GM21390 (cell line): ENCODE results near the gene MMP2.

Experiments
- ATAC-seq: cut with Tn5 transposase; IDR thresholded peaks from one replicate; pipeline ENCODE4 v1.9.1; 2021; ENCODE audit not compliant: unreplicated experiment

The MMP2 gene

DNA sequence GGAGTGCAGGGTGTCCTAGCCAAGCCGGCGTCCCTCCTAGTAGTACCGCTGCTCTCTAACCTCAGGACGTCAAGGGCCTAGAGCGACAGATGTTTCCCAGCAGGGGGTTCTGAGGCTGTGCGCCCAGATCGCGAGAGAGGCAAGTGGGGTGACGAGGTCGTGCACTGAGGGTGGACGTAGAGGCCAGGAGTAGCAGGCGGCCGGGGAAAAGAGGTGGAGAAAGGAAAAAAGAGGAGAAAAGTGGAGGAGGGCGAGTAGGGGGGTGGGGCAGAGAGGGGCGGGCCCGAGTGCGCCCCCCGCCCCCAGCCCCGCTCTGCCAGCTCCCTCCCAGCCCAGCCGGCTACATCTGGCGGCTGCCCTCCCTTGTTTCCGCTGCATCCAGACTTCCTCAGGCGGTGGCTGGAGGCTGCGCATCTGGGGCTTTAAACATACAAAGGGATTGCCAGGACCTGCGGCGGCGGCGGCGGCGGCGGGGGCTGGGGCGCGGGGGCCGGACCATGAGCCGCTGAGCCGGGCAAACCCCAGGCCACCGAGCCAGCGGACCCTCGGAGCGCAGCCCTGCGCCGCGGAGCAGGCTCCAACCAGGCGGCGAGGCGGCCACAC lies at the start of gene MMP2:
Gene MMP2 (plus strand): TSS at position 372 of the 603 bp plus-strand sequence. CDS start 282 bp downstream, outside the sequence.
- no peak for ATAC-seq

DNA sequence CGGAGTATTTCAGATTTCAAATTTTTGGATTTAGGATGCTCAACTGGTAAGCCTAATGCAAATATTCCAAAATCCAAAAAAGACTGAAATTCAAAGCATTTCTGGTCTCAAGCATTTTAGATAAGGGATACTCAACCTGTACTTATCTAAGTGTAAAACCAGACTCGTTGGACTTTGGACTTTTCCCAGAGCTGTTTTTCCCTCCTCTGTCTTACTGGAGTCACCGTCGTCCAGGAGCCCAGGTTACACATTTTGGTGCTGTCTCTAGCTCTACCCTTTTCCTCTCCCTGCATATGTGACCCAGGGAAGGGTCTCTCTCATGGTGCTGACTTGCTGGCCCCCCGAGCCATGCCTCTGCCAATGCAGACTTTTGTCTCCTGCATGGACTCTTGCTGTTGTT lies 46.0 kb upstream of the MMP2 start:
- ATAC-seq = no peak

DNA sequence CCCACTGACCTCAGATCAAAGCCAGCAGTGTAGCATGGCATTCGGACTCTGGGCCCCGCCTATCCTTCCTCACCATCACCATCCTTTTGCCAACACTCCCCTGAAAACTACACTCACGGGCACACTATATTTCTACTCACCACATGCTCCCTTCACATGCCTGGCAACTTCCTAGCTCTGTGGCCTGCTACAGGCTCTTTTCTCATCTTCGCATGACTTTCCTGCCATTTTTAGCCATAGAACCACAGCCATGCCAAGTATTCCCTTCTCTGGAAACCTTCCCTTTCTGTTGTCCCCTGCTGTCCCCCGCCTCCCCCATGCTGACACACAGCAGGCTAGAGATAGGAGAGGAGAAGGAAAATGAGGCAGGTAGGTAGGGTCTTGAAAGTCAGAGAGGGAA lies 45.5 kb upstream of the MMP2 start:
- ATAC-seq = no peak

DNA sequence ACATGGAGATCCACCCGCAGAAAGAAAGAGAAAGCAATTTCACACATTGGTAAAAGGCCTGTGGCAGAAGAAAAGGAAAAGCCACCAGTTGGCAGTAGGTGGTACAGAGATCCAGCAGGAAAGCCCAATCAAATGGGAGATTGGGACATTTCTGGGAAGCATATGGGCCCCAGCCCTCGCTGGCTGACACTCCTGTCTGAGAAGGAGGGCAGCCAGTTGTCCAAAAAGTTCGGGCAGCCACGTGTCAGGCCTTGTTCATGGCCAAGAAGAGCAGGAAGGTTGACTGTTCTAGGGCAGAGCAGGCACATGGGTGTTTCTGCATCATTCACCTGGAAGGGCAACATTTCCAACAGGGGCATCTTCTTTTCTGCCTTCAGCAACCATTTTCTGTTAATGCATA lies 45.0 kb upstream of the MMP2 start:
- no peak for ATAC-seq

DNA sequence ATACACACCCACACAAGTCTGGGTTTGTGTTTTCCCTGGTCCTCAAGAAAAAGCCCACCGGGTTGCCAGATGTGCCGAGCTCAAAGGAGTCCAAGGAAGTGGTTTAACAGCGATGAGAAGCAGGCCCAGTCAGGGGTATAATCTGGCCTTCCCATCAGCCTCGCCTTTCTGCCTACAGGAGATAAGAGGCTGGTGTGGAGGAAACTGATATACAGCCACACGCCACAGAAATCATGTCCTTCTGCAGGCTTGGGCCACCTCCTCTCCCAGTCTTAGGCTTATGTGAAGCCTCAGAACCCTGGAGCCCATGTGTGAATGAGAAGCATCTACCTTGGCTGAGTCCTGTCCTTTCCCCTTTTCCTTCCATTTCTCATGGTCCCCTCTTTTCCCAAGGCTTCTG lies 43.6 kb upstream of the MMP2 start:
- ATAC-seq = no peak

DNA sequence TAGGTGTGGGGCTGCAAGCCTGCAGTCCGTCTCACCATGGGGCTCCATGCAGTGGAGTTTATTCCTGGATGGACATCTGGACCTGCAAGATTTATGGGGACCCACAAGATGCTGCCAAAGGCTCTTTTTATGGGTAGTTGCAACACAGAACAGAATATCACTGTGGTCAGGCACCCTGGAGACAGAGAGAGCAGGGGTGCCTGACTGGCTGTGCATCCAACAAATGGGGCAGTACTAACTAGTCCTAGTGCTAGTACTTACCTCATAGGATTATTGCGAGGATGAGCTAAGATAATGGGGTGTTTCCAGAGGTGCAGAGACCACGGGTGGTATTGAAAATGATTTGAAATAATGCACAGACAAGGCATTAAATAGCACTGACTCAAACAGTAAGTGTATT lies 42.4 kb upstream of the MMP2 start:
- no peak for ATAC-seq

DNA sequence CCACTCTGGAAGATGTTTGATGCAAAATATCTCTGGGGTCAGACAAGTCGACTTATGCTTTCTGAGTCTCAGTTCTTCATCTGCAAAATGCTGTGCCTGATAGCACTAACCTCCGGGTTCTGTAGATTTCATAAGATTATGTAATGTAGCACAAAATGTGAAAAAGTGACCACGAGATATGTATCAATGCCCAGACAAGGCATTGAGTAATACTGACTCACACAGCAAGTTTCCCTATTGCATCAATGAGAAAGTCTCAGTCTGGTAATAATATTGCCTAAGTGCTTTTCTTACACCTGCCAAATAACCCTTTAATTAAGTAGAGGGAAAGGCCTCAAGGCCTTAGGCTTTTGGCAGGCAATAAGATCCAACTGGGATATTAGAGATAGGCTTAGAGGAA lies 41.4 kb upstream of the MMP2 start:
- ATAC-seq = no peak

DNA sequence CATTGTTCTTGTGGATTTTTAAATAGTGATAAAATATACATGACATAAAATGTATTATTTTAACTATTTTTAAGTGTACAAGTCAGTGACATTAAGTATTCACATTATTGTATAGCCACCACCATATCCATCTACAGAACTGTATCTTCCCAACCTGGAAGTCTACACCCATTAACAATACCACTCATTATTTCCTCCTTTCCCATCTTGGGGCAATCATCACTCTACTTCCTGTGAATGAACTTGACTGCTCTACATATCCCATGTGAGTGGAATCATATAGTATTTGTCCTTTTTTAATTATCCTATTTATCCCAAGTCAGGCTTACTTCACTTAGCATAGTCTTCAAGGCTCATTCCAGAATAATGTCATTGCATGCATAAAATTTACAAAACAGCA lies 40.7 kb upstream of the MMP2 start:
- no peak for ATAC-seq

DNA sequence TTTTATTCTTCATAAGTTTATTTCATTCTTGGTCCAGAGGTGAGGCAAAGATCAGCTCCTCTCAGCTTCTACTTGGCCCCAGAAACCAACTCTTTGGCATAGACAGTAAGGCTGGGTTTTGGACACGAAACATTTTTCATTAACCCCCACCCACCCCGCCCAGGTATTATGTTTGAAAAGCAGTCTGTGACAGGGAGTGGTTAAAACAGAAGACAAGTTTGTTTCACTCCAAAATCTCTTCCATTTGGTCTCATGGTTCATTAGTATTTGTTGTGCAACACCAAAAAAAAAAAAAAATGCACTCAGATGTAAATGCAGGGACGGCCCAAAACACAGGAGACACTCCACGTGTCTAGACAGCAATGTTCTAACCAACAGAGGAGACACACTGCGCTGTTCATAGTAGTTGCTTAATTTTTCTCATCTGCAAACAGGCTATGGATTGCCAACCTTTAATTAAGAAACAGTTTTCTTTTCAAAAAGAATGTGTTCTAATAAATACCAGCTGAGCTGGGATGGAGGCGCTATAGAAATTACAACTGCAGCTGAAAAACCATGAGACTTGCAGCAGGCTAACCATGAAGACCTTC lies 39.8 kb upstream of the MMP2 start:
- ATAC-seq = no peak

DNA sequence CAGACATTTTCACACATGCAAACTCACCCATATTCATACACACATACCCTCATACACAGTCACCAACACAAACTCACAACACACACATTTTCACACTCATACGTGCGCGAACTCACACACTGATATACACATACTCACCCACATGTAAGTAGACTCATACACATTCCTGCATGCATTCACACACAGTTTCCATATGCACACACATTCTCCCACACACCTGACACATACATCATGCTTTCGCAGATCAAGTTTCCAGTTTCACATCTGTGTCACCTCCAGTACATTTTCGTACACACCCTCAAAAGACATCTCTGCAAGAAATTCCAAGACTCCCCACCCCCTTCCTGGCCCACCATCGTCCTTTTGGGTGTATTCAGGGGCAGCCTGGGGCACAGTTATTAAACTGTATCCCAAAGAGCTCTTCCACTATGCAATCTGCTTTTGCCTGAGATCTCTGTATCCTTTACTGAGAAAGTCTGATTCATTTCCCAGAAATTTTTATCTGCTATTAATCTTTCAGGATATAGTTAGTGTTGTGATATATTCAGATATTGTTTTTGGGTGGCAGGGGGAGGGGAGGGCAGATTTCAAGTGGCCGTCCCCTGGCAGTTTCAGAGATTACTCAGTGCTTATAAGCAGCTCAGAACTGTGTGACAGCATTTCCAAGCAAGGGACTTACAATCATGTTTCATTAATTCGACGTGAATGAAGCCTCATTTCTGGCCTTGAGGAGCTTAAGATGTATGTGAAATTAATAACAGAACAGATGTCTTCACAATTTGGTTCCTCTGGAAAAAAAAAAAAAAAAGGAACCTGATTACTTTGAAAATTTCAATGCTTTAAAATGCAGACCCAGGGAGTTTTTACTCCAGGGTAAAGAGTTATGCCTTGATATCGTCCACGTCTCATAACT lies 35.3 kb upstream of the MMP2 start:
- ATAC-seq = no peak

DNA sequence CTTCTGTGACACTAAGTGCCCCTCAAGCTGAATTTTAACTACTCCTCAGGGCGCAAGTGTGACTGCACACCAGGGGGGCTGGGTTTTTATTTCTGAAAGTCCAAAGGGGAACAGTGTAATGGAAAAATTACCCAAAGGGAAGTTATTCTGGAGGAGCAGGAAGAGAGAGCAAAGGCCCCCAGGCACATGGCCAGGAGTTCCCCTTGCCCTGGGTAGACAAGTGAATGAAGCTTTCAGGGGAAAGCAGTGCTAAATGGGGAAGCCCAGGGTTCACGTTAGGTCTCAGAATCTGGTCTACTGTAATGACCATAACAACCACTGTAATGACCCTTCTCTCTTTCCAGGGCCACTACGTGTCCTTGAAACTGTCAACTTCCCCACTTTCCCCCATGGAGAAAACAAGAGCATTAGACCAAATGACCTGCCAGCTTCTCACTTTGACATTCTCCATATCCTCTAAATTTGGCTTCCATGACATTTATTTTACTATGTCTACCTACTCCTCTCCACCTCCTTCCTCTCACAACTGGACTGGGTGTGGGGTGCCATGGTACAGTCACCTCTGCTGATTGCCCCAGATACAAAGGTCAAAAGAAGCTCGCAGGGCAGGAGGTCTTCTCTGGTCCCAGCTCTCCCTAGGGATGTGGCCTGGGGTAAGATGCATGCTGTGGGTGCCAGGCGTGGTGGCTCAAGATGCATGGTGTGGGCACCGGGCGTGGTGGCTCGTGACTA lies 34.1 kb upstream of the MMP2 start:
- no peak for ATAC-seq

DNA sequence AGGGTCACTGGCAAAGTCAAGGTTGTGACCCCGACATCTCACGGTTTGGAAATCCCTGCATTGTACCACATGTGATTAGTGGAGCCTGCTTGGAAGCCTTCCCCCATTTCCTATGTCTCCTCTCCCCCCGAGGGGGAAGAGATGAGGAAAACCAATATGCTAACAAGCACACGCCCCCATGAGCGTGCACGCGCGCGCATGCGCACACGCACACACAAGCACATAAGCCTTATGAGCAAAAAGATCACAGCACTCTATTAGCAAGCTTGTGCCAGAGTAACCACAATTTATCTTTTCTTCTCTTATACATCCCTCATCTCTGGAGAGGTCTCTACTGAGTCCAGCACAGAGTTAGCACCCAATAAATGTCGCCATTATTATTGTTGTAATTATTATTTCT lies 31.8 kb upstream of the MMP2 start:
- no peak for ATAC-seq

DNA sequence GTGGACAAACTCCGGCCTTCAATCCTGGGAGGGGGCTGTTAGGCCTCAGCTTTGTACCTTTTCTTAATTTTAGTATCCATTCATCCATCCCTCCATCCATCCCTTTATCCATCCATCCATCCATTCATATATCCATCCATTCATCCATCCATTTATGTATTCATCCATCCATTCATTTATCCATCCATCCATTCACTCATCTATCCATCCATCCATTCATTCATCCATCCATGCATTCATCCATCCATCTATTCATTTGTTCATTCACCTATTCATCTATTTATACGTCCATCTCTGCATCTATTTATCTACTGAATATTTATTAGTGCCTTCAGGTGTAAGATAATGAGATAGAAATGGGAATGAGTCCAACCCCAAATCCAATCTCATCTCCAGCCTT lies 26.0 kb upstream of the MMP2 start:
- no peak for ATAC-seq

DNA sequence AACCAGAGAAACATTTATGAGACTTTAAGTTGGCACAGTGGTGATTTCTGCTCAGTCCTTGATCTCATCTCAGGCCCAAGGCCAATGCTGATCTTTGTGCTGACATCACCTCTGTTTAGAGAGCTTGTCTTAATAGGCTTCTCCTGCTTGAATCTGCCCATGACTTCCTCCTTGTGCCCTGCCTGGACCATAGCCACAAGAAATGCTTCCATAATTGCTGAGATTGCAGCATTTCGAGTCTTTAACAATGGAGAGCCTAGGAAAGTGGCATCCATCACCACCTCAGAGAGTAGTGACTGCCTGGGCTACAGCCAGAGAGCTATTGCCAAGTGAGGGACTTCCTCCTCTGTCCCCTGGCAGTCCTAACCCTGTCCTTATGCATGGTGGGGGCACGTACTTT lies 25.1 kb upstream of the MMP2 start:
- no peak for ATAC-seq

DNA sequence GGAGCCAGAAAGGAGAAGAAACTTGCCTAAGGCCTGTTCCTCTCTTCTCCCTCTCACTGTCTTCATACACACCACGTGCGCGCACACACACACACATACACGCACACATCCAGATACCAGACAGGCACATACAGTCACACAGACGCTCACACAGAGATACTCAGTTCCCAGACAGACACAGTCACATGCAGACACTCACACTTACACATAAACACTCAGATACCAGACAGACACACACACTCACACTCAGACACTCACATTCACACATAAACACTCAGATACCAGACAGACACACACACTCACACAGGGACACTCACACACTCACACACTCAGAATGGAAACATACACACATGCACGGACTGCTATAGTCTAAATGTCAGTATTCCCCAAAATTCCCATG lies 24.1 kb upstream of the MMP2 start:
- no peak for ATAC-seq

DNA sequence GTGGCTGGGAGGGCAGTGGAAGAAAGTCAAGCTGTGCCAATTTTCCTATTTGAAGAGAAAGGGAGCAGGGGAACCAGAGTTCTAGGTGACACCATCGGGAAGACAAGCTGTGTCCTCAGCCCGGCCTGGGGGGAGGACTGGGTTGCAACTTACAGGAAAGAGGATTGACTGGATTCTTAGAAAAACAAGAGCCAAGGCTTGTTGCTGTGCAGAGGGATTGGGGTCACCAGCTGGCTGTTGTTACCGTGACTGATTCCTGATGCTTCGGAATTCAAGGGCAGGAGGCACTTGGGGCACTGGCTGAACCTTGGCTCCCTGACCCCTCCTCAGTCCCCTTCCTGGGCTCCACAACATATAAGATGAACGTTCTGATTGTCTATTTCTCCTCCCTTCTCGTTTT lies 16.8 kb upstream of the MMP2 start:
- ATAC-seq = no peak

DNA sequence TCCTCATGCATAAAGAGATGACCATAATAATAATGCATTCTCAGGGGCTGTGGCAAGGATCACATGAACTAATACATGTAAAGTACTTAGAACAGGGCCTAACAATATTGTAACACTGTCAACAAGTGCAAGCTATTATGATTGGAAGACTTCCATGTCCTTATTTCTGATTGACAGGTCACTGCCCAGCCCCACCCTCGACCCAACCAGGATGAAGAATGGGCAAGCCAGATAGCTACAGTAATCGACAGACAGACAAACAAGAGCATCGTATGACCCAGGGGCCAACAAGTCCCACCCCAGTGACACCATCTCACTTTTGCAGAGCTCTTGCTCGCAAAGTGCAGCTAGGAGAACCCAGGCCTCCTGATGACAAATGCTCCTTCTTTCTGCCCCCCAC lies 14.6 kb upstream of the MMP2 start:
- ATAC-seq = no peak

DNA sequence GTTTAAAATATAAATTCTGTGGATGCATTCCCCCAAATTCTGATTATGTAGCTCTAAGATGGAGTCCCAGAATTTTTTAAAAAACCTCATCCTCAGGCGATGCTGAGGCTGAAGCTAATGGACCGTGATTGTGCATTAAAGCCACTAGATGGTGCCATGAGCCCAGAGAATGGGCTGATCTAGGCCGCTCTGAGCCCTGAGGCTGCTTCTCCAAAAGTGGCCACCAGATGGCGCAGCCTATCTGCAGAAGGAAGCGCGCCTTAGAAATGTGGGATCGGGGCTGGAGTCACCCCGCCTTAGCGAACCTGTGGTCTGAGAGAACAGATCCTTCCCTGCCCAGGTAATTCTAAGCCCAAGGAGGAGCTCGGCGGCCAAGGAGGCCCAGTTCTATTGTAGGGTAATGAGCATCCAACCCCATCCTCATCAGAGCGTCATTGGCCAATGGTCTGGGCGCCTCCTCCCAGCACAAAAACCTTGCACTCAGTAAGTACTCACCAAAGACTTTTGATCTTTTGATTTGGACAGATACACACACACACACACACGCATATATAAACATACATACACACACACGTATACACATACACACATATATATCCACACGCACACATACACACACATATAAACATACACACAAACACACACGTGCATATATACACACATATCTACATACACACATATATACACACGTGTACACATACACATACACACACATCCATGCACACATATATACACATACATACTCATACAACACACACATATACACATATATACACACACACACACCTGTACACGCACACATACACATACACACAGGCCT lies 13.7 kb upstream of the MMP2 start:
- peak; percentile 98 for ATAC-seq

DNA sequence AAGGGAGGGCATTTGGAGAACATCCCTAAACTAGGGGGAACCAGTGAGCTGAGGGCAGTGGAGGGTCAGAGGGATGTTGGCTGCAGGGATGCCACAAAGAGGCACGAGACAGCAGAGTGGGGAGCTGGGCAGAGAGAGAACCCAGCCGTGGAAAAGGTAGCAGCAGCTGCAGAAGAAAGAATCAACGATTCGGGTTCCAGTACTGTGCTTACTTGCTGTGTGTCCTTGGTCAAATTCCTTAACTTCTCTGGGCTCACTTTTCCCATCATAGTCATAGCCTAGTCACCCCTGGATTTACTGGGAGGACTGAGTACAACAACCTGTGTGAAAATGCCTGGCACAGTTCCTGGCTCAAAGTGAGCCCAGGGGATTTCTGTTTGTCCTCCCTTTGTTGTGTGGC lies 12.8 kb upstream of the MMP2 start:
- ATAC-seq = no peak

DNA sequence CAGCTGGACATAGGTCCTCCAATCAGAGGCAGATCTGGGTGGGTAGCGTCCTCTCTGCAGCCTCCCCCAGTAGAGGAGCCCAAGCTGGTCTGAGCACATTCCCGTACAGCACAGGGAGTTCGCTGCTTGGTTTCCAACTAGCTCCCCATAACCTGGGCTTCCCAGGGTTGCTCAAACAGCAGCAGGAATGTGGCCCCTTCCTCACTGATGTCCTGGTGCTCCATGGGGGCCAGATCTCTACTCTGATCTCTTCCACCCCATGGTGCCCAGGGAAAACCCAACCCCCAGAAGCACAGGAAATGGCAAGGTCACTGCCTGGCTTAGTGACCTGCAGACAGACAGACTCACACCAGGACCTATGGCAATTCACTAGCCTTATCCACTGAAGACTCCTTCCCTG lies 11.1 kb upstream of the MMP2 start:
- ATAC-seq = no peak
